ENCODE measurements around the gene PACSIN1. TPM values are rescaled to one million over a fixed set of nuclear protein-coding genes. Genes with fewer than 3 reads are reported as not detected.

The PACSIN1 gene
- total and polyA plus RNA-seq, 10 of the 15 experiments (the other 5 are each of a cell fraction or from before 2014, with no cell fraction given), result 0.50 to 9.4 (median 2.8) TPM

- Histone ChIP-seq H3K4me1 (ENCODE audit: control insufficient read depth, insufficient read depth, low read length) (no peaks in the 10 kb centered on the region), H3K4me3 (no peak overlapping the region), H2AFZ (ENCODE audit: control insufficient read depth, low read depth, low read length) (no peak overlapping the region), H3K9me3 (replicated peaks; ENCODE audit: control insufficient read depth, insufficient read depth, low read length) (peaks cover 2% of the 10 kb centered on the region; the same call in 2 of the 3 replicates), H3K9ac (ENCODE audit: control insufficient read depth, insufficient read depth, low read length) (no peak overlapping the region), H3K27me3 (replicated peaks in 1 of 2; ENCODE audit: control insufficient read depth in 2 of 2, insufficient read depth in 2 of 2, low read length in 1 of 2) (no peaks in the 10 kb centered on the region), H3K4me2 (ENCODE audit: control insufficient read depth, insufficient read depth) (no peak overlapping the region), H4K20me1 (ENCODE audit: control insufficient read depth, insufficient read depth) (no peaks in the 10 kb centered on the region), H3K79me2 (ENCODE audit: control insufficient read depth, insufficient read depth, low read length) (no peaks in the 10 kb centered on the region), H3K27ac (ENCODE audit: control insufficient read depth, insufficient read depth) (no peak overlapping the region), H3K36me3 (ENCODE audit: control insufficient read depth in 2 of 2, insufficient read depth in 2 of 2, low read length in 1 of 2) (no peaks in the 10 kb centered on the region)
- ChIA-PET SMC1A (ENCODE audit: uncharacterized antibody, unreplicated experiment) (no interaction called here), CTCF (interaction anchor here (0.6 kb wide), 1 partner anchor 51 kb away, joined by 3 read pairs; no protein-coding TSS in a partner anchor), POLR2A (no interaction called here), RAD21 (ENCODE audit: unreplicated experiment) (interaction anchor here (0.7 kb wide), 1 partner anchor 87 kb away, joined by 3 read pairs; no protein-coding TSS in a partner anchor)
- 34% methylated on average over 6 of the region's 6 CpGs for WGBS (ENCODE audit: insufficient coverage, insufficient replicate concordance, low lambda C conversion rate, missing lambda C conversion rate)
- in situ Hi-C loops (cut with MboI) (no loop called here), intact Hi-C loops (cut with micrococcal nuclease; ENCODE audit: unreplicated experiment) (no loop called here)
- TF ChIP-seq SMARCA5 (IDR thresholded peaks at IDR 0.05) (no peak), WRNIP1 (IDR thresholded peaks at IDR 0.05; ENCODE audit: borderline replicate concordance, low read depth, low read length) (no peak)
- no TSS peak for BruUV-seq (replicated peaks)
- no peak for DNase-seq (ENCODE audit: low read depth, low spot score)
- no peak for ATAC-seq
- no peak for FAIRE-seq
Measured at GRCh38 chr6:34511214-34511914, 45.5 kb downstream of the PACSIN1 start.

GRCh38 chr6:34511915-34512737 is 46.2 kb downstream of the PACSIN1 start:
- CTCF ChIA-PET, result interaction anchor here (0.6 kb wide), 1 partner anchor 51 kb away, joined by 3 read pairs; no protein-coding TSS in a partner anchor
- no peaks in the 10 kb centered on the region for H4K20me1 ChIP-seq (ENCODE audit: control insufficient read depth, insufficient read depth)
- BruUV-seq (replicated peaks), result no TSS peak
- DNase-seq (ENCODE audit: low read depth, low spot score) (no peak), FAIRE-seq (no peak), ATAC-seq (no peak)
- no peak overlapping the region for H3K4me2 ChIP-seq (ENCODE audit: control insufficient read depth, insufficient read depth)
- no peaks in the 10 kb centered on the region for H3K4me1 ChIP-seq (ENCODE audit: control insufficient read depth, insufficient read depth, low read length)
- SMC1A ChIA-PET (ENCODE audit: uncharacterized antibody, unreplicated experiment), result no interaction called here
- no peaks in the 10 kb centered on the region for H3K27me3 ChIP-seq (replicated peaks in 1 of 2; ENCODE audit: control insufficient read depth in 2 of 2, insufficient read depth in 2 of 2, low read length in 1 of 2)
- intact Hi-C loops (cut with micrococcal nuclease; ENCODE audit: unreplicated experiment) (no loop called here), in situ Hi-C loops (cut with MboI) (no loop called here)
- POLR2A ChIA-PET, result interaction anchor here (0.6 kb wide), 1 partner anchor 28 kb away, joined by 8 read pairs; no protein-coding TSS in a partner anchor
- no peaks in the 10 kb centered on the region for H3K36me3 ChIP-seq (ENCODE audit: control insufficient read depth in 2 of 2, insufficient read depth in 2 of 2, low read length in 1 of 2)
- 27% methylated on average over 9 of the region's 12 CpGs for WGBS (ENCODE audit: insufficient coverage, insufficient replicate concordance, low lambda C conversion rate, missing lambda C conversion rate)
- H3K9me3 ChIP-seq (replicated peaks; ENCODE audit: control insufficient read depth, insufficient read depth, low read length), result peaks cover 2% of the 10 kb centered on the region; the same call in 2 of the 3 replicates
- TF ChIP-seq HDAC6 (IDR thresholded peaks at IDR 0.05; ENCODE audit: unreplicated experiment) (no peak), EZH2 (IDR thresholded peaks at IDR 0.05; ENCODE audit: borderline replicate concordance, control insufficient read depth, low read depth, low read length) (no peak), FOXK2 (IDR thresholded peaks at IDR 0.05) (0 out of 2 replicates have a peak, but pooled peaks have one; percentile 15), IRF5 (IDR thresholded peaks at IDR 0.05; ENCODE audit: borderline replicate concordance) (no peak), CHD2 (IDR thresholded peaks at IDR 0.05; ENCODE audit: borderline replicate concordance, low read depth, low read length) (no peak), MXI1 (IDR thresholded peaks at IDR 0.05; ENCODE audit: low read depth, low read length) (no peak), KAT2A (conservative IDR thresholded peaks at IDR 0.05; ENCODE audit: control insufficient read depth, low read depth, low read length) (no peak)
- H3K79me2 ChIP-seq (ENCODE audit: control insufficient read depth, insufficient read depth, low read length), result no peaks in the 10 kb centered on the region
- H3K9ac ChIP-seq (ENCODE audit: control insufficient read depth, insufficient read depth, low read length), result no peak overlapping the region
- no peak overlapping the region for H3K4me3 ChIP-seq
- no peak overlapping the region for H3K27ac ChIP-seq (ENCODE audit: control insufficient read depth, insufficient read depth)
- no peak overlapping the region for H2AFZ ChIP-seq (ENCODE audit: control insufficient read depth, low read depth, low read length)
- RAD21 ChIA-PET (ENCODE audit: unreplicated experiment), result interaction anchor here (0.7 kb wide), 1 partner anchor 88 kb away, joined by 3 read pairs; no protein-coding TSS in a partner anchor

Data from GM12878 (cell line).